ENCODE results near the gene SVEP1. TPM values are rescaled to one million over a fixed set of nuclear protein-coding genes. Genes with fewer than 3 reads are reported as not detected.

SVEP1 gene
- total RNA-seq, 4 donors from 2014 or later: 53.8 to 97.8 (median 78.8) TPM

GRCh38 chr9:110414471-110414870 is 165.1 kb downstream of the SVEP1 start:
- Histone ChIP-seq H3K4me3 (no peak overlapping the region), H3K4me1 (no peaks in the 10 kb centered on the region), H3K36me3 (peaks cover 0 to 21% (median 0%) of the 10 kb centered on the region in 3 donors), H3K27me3 (no peaks in the 10 kb centered on the region), H3K9me3 (no peaks in the 10 kb centered on the region), H3K27ac (no peak overlapping the region)
- WGBS, 2 donors: 67 to 70% methylated on average over 2 of the region's 2 CpGs
- no peak for DNase-seq (ENCODE audit: low spot score in 2 of 2)
- TF ChIP-seq POLR2A (IDR thresholded peaks at IDR 0.05) (no peak), EP300 (IDR thresholded peaks at IDR 0.05) (no peak)
- TF ChIP-seq, protein P1, sequence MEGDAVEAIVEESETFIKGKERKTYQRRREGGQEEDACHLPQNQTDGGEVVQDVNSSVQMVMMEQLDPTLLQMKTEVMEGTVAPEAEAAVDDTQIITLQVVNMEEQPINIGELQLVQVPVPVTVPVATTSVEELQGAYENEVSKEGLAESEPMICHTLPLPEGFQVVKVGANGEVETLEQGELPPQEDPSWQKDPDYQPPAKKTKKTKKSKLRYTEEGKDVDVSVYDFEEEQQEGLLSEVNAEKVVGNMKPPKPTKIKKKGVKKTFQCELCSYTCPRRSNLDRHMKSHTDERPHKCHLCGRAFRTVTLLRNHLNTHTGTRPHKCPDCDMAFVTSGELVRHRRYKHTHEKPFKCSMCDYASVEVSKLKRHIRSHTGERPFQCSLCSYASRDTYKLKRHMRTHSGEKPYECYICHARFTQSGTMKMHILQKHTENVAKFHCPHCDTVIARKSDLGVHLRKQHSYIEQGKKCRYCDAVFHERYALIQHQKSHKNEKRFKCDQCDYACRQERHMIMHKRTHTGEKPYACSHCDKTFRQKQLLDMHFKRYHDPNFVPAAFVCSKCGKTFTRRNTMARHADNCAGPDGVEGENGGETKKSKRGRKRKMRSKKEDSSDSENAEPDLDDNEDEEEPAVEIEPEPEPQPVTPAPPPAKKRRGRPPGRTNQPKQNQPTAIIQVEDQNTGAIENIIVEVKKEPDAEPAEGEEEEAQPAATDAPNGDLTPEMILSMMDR (IDR thresholded peaks at IDR 0.05): no peak

- 95 to 96% methylated on average over 5 of the region's 5 CpGs for WGBS, 2 donors
- no peaks in the 10 kb centered on the region for H3K9me3 ChIP-seq
- H3K36me3 ChIP-seq: peaks cover 0 to 49% (median 0%) of the 10 kb centered on the region in 3 donors
- no peaks in the 10 kb centered on the region for H3K4me1 ChIP-seq
- TF ChIP-seq POLR2A (IDR thresholded peaks at IDR 0.05) (no peak), EP300 (IDR thresholded peaks at IDR 0.05) (no peak)
- TF ChIP-seq, protein P1 (IDR thresholded peaks at IDR 0.05): no peak
- H3K27ac ChIP-seq: no peak overlapping the region
- no peak for DNase-seq (ENCODE audit: low spot score in 2 of 2)
- H3K27me3 ChIP-seq: no peaks in the 10 kb centered on the region
- no peak overlapping the region for H3K4me3 ChIP-seq
Measured at GRCh38 chr9:110410961-110411360, 168.6 kb downstream of the SVEP1 start.

DNA sequence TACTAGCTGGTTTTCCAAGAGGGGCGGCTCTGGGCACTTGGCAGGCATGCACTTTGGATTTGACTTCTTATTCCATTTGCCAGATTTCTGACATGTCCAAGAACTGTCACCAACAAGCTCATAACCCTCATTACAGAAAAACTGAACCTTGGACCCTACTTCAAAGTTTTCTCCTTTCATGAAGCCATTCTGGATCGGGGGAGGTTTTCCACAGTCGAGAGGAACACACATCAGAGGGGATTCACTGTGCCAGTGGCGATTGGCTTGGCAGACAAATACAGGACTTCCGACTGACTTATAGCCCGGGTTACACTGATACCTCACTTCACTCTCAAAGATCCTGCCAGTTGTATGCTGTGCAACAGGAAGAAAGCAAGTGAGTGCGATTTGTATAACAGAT is 170.9 kb downstream of the SVEP1 start:
- no peak overlapping the region for H3K4me3 ChIP-seq
- H3K27ac ChIP-seq: no peak overlapping the region
- WGBS, 2 donors: 90 to 95% methylated on average over 7 of the region's 7 CpGs
- no peaks in the 10 kb centered on the region for H3K27me3 ChIP-seq
- H3K36me3 ChIP-seq: peaks cover 0 to 54% (median 0%) of the 10 kb centered on the region in 3 donors
- H3K4me1 ChIP-seq: no peaks in the 10 kb centered on the region
- H3K9me3 ChIP-seq: no peaks in the 10 kb centered on the region
- DNase-seq (ENCODE audit: low spot score in 2 of 2): no peak
- TF ChIP-seq, protein P1 (IDR thresholded peaks at IDR 0.05): no peak
- TF ChIP-seq POLR2A (IDR thresholded peaks at IDR 0.05) (no peak), EP300 (IDR thresholded peaks at IDR 0.05) (no peak)

- H3K27ac ChIP-seq: no peak overlapping the region
- TF ChIP-seq, protein P1 (IDR thresholded peaks at IDR 0.05): no peak
- TF ChIP-seq EP300 (IDR thresholded peaks at IDR 0.05) (no peak), POLR2A (IDR thresholded peaks at IDR 0.05) (no peak)
- no peaks in the 10 kb centered on the region for H3K4me1 ChIP-seq
- 83 to 94% methylated on average over 9 of the region's 9 CpGs for WGBS, 2 donors
- no peaks in the 10 kb centered on the region for H3K27me3 ChIP-seq
- no peaks in the 10 kb centered on the region for H3K9me3 ChIP-seq
- DNase-seq (ENCODE audit: low spot score in 2 of 2): no peak
- peaks cover 0 to 47% (median 0%) of the 10 kb centered on the region in 3 donors for H3K36me3 ChIP-seq
- H3K4me3 ChIP-seq: no peak overlapping the region
Measured at GRCh38 chr9:110405858-110406443, 173.6 kb downstream of the SVEP1 start.

DNA sequence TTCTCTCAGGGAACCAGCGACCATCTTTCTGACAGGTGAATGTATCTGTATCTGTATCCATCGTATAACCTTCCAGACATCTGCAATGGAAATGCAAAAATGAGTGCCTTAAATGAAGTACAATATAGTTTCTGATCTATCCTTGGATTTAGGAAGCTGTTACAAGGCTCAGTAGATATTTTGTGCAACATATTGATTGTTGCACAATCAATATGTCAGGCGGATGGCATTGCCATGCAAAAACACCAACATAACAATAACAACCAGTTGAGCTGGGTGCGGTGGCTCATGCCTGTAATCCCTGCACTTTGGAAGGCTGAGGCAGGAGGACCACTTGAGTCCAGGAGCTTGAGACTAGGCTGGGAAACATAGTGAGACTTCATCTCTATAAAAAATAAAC is 175.1 kb downstream of the SVEP1 start:
- H3K27me3 ChIP-seq: no peaks in the 10 kb centered on the region
- TF ChIP-seq, protein P1 (IDR thresholded peaks at IDR 0.05): no peak
- TF ChIP-seq POLR2A (IDR thresholded peaks at IDR 0.05) (no peak), EP300 (IDR thresholded peaks at IDR 0.05) (no peak)
- WGBS, 2 donors: 97 to 100% methylated on average over 4 of the region's 4 CpGs
- peaks cover 0 to 46% (median 0%) of the 10 kb centered on the region in 3 donors for H3K36me3 ChIP-seq
- no peaks in the 10 kb centered on the region for H3K4me1 ChIP-seq
- no peak overlapping the region for H3K27ac ChIP-seq
- DNase-seq (ENCODE audit: low spot score in 2 of 2): no peak
- H3K9me3 ChIP-seq: no peaks in the 10 kb centered on the region
- no peak overlapping the region for H3K4me3 ChIP-seq
